GM20000 (cell line): ENCODE results near the gene TNIK.

Experiments
- DNase-seq: peaks from one replicate; pipeline ENCODE4 v3.0.0; 2012; ENCODE audit warnings: low spot score
- TF ChIP-seq, protein P1 (sequence below): IDR thresholded peaks from 2 replicates; pipeline ENCODE4 v1.5.1; 2012; ENCODE audit warnings: mild to moderate bottlenecking, control low read depth; ENCODE audit errors: extremely low read depth, missing control alignments

TNIK gene

DNA sequence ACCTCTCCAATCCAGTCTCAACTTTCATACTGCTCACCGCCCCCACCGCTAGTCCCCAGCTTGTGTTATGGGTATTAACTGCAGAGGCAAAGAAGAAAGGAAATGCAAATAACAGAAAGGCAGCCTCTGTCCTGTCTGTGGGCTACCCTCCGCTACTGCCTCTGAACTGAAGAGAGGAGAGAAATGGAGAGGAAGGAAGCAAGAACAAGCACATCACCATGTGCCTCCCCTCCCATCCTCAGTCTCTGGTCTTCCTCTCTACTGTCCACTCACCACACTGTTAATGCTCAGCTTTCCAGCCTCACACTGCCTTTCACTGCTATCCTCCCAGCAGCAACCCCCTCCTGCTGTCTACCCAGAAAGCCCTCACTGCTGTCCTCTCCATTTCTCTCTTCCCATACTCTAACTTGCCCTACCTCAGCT is 294.7 kb downstream of the TNIK start:
- TF ChIP-seq, protein P1, sequence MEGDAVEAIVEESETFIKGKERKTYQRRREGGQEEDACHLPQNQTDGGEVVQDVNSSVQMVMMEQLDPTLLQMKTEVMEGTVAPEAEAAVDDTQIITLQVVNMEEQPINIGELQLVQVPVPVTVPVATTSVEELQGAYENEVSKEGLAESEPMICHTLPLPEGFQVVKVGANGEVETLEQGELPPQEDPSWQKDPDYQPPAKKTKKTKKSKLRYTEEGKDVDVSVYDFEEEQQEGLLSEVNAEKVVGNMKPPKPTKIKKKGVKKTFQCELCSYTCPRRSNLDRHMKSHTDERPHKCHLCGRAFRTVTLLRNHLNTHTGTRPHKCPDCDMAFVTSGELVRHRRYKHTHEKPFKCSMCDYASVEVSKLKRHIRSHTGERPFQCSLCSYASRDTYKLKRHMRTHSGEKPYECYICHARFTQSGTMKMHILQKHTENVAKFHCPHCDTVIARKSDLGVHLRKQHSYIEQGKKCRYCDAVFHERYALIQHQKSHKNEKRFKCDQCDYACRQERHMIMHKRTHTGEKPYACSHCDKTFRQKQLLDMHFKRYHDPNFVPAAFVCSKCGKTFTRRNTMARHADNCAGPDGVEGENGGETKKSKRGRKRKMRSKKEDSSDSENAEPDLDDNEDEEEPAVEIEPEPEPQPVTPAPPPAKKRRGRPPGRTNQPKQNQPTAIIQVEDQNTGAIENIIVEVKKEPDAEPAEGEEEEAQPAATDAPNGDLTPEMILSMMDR = no peak
- no peak for DNase-seq

DNA sequence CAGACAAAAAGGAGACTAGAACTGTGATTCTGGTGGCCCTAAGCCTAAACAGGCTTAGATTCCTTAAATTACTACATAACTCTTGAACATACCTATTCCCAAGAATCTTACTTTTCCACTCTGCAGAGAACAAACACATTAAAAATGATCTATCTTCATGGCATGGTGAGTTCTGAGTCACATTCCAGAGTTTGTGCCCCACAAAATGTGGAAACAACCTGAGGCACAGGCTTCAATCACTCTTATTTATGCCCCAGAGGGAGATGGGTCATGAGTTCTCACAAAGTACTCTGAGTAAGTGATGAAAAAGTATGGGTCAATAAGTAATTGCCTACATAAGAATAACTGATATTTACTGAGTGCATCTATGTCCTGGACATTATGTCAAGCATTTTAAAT is 296.1 kb downstream of the TNIK start:
- DNase-seq = no peak
- TF ChIP-seq, protein P1 = no peak

DNA sequence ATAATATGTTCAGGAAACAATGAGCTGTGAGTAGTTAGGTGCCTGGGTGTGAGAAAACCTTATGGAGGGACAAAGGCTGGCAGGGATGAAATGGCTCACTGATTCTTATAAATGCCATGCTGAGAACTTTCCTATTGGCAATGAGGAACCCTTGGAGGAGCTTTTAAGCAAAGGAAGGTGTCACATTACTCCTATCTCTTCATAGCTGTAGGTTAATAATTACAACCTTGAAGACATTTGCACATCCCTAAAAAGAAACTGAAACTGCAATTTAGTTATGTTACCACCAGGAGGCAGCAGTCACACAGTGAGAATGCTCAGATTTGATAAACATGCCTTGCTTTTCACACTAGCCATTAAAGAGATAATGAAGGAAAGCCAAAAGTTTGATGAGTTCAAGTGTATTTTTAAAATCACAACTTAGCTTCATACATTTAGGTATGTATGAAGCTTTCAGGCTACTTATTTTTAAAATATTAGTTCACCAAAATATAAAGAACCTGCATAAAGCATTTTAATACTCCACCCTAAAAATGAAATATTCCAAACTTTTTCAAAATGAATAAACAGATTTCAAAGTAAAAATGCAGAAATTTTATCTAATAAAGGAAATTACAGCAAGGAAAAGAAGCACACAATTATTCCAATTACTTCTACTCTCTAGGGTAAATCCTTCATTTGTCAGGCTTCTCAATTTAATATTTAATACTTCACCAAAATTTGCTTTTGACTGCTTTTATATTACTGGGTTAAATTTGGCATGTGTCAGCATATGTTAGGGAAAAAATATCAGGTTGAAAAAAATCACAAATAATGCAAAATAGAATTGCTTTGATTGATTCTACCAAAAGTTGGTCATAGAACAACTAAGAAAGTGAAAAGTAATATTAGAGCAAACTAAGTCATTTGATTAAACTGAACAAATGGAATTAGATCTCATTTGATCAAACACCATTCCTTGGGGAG is 296.8 kb downstream of the TNIK start:
- TF ChIP-seq, protein P1 = peak; percentile 32
- peak; percentile 49 for DNase-seq

DNA sequence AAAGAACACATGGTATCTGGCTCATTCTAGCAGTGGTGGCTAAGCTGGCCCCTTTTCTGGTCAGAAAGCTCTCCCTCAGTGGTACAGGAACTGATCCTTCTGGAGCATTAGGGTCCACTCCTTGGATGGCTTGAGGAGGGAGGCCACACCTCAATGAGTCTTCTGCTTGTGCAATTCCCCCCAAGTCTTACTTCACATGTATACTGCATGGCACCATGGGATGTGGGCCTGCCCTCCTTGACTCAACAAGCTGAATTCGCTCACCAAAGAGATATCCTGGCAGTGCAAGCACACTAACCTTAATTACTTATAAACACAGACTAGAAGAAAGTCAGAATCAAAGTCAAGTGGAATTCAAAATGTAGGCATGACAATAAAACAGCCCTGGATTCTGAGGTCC is 299.9 kb downstream of the TNIK start:
- TF ChIP-seq, protein P1 = no peak
- no peak for DNase-seq

DNA sequence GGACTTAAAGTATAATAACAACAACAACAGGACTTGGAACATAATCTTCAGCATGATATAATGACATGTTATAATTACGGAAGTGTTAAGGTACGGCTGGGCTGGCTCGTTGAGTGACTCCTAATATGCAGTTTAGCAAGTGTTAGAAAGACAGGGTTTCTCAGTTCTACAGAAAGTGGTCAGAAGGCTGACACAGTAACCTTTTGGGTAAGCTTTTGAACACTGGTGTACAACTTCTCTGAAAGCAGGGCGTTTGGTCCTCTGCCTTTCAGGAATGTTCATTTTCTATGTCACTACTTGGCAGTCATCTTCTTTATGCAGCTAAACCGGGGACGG is 300.4 kb downstream of the TNIK start:
- TF ChIP-seq, protein P1 = no peak
- no peak for DNase-seq

DNA sequence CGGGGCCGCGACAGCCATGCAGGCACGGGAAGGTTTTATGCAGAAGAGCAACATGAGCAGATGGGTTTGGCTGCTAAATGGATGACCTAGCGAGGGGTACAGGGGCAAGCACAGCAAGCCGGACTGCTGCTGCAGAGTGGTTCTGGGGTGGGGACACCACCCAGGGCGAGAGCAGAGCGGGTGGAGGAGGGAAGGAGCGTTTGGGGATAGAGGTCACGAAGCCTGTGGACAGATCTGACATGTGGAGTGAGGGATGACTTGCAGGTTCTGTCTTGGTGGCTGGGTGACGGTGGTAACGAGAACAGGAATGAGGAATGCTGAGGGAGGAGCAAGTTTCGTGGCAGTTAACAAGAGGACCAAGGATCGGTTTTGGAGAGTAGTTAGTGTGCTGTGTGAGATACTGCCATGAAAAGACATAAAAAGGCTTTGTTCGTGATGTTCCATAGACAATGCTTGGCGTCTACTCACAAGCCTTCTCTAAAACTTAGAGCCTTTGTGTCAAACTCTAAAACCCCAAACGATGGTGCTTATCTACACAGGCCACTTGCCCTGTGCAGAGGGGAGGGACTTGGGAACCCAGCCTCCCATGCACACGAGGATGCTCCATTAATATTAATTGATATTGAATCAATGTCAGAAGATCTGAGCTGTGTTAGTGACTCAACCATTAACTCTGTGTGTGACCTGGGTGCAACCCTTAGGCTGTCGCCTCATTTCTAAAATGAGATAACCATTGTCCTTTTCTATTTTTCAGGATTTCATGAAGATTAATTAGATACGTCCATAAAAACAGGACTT is 301.0 kb downstream of the TNIK start:
- DNase-seq = no peak
- TF ChIP-seq, protein P1 = no peak

DNA sequence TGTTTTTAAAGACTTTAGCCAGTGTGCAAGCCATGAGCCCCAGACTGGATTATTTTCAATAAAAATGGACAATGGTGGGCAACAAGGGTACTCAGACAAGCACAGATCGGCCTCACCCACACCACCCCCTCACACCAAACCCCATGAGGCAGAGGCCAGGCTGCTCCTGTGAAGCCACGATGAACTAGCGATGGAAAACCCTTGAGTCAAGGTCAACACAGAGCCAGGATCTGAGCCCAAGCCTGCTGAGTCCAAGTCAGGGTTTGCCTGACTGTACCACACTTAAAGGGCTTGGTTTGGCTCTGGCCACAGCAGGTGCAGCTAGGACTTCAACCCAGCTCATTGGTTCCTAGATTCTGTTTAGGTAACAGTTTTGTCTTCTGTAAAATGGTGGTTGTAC is 302.2 kb downstream of the TNIK start:
- DNase-seq = no peak
- TF ChIP-seq, protein P1 = no peak
